NT2/D1 (cell line): Measurements from ENCODE around the gene MICAL1.

Experiments
- SUZ12 ChIP-seq: IDR thresholded peaks from 2 replicates; pipeline ENCODE4 v1.6.1; 2011; ENCODE audit not compliant: insufficient read length, insufficient read depth; ENCODE audit errors: extremely low read depth
- YY1 ChIP-seq: IDR thresholded peaks from 2 replicates; pipeline ENCODE4 v1.6.1; 2011; ENCODE audit not compliant: insufficient read length, insufficient read depth

GRCh38 chr6:109440331-109441068 lies 15.1 kb downstream of the MICAL1 start, which contains the start of the genes PPIL6 and SMPD2:
- TF ChIP-seq SUZ12 (no peak), YY1 (no peak)
